ENCODE results near the gene LCE1C.

LCE1C gene, protein sequence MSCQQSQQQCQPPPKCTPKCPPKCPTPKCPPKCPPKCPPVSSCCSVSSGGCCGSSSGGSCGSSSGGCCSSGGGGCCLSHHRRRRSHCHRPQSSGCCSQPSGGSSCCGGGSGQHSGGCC

GRCh38 chr1:152806576-152806975, at the start of gene LCE1C:
Gene LCE1C (minus strand): TSS chr1:152806651. CDS start chr1:152805478, 1,173 bp downstream.
- DNase-seq = no peak

GRCh38 chr1:152855661-152856060, 49.2 kb upstream of the LCE1C start:
- no peak for DNase-seq

GRCh38 chr1:152842556-152842955, 36.1 kb upstream of the LCE1C start, which contains the start of gene LCE6A:
Gene LCE6A (plus strand): TSS chr1:152842856. CDS start chr1:152843521, 665 bp downstream.
- DNase-seq = no peak

- no peak for DNase-seq
These were observed 30.4 kb upstream of the LCE1C start for GRCh38 chr1:152836870-152837269.

DNA sequence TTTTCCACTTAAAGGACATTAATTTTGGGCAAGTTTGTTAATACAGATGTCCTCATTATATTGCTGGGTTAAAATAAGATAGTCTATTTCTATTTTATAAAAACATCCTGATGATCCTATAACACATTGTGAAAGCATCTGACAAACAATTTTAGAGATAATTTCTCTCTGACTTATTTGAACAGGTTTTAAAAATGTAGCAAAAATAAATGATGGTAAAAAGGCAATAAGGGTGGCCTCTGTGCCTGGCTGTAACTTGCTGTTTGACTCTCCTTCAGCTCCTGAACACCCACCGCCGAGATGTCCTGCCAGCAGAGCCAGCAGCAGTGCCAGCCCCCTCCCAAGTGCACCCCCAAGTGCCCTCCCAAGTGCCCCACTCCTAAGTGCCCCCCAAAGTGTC, 20.7 kb upstream of the LCE1C start, which contains the start of gene LCE1A:
Gene LCE1A (plus strand): TSS at position 301 of the 400 bp plus-strand sequence. CDS start 0 bp downstream, at position 301.
- DNase-seq = no peak

DNA sequence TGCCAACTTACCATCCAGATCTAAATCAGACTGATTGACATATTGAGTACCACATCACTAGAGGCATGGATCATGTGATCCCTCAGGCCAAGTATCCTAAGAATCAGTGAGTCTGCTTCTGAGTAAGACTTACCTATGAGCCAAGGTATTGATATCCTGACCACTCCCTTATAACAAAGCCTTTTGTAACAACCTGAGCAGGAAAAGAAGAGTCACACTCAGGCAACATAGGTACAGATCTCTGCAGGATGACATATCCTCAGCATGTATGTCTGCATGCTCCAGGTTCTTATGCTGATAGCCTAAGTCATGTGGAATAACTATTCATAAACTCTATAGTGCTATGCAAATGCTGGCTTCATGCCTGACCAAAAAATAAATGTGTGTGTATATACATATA, 18.5 kb upstream of the LCE1C start:
- DNase-seq = no peak

- DNase-seq = no peak
These were observed 16.8 kb upstream of the LCE1C start for GRCh38 chr1:152823294-152823693.

- no peak for DNase-seq
These were observed 10.9 kb upstream of the LCE1C start for GRCh38 chr1:152817309-152817708.

DNA sequence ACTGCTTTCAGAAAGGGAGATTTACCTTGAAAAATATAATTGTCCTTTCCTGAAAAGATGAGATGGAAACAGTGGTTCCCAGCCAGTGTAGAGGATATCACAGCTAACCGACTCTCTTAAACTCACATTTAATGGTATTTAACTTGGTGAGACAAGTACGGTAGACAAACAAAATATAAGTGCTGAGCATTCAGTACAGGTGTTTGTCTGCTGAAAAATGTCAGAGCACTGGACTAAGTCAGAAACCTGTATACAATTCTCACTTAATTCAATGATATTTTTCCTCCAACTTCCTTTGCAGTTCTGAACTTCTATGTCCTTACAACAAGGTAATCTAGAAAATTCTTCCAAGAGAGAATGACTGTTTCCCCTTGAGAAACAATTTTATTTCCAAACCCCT, 5.2 kb upstream of the LCE1C start, which contains the start of gene LCE1B:
Gene LCE1B (plus strand): TSS at position 301 of the 400 bp plus-strand sequence. CDS start 476 bp downstream, outside the sequence.
- DNase-seq = no peak

DNA sequence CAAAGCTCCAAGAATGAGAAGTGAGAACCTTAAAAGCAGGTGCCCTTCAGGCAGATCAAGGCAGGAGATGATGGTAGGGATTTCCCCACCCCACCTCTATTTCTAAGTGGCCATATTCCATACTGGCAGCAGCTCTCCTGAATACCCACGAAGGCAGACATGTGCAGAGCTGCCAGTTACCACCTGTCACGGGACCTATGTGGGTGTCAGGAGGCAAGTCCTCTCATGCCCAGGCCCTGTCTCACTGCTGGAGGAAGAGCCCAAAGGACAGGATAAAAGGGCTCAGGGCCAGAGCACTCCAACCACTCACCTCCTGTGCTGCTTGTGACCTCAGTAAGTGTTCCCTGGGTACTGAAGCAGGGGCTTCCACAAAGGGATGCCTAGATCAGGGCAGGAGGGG, 4.6 kb upstream of the LCE1C start:
- no peak for DNase-seq

DNA sequence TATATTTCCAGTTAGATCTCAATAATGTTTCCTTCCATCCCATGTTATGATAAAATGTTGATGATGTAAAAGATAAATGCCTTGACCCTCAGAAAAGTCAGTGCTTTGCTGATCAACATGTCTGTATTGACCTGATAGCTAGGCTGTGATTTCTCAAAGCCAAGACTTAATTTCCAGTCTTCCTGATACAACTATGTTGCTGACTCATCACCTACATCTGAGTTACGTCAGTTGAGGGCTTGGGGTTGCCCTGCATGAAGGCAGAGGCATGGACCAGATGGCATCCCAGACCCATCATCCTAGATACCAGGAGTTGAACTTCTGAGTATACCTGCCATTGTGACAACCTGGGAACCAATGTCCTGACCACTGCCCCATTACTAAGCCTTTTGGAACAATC, 5.1 kb downstream of the LCE1C start:
- no peak for DNase-seq

DNA sequence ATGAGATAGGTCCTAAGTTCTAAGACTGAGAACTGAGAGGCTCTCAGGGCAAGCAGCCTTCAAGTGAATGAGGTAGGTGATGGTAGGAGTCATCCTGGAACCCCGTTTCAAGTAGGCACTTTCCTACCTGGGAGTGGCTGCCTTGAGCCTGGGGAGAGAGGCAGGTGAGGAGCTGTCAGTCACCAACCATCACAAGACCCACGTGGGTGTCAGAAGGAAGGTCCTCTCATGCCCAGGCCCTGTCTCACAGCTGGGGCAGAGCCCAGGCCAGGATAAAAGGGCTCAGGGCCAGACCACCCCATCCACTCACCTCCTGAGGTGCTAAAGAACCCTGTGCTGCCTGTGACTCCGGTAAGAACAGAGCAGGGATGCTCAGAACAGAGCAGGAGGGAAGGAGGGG, 10.0 kb downstream of the LCE1C start, which contains the start of gene LCE1D:
Gene LCE1D (plus strand): TSS at position 301 of the 400 bp plus-strand sequence. CDS start 1,074 bp downstream, outside the sequence.
- DNase-seq = no peak

DNA sequence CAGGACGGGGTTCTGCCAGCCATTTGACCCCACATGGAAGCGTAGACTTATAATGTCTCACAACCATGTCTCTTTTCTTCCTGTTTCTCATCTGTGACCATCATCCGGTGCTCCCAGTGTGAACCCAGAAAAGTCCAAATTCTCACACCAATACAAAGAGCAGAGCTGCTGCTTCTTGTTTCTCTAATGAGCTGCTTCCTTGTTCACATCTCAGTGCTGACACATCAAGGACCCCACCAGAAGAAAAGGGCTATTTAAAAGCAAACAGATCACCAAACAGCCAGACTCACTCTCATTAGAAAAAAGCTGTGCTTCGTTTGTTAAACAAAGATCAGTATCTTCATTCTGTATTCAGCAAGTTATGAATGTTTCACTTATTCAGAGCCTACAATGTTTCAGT, 10.8 kb downstream of the LCE1C start:
- DNase-seq = no peak

GRCh38 chr1:152786077-152786476, 20.4 kb downstream of the LCE1C start, which contains the start of gene LCE1E:
Gene LCE1E (plus strand): TSS chr1:152786257. CDS start chr1:152787300, 1,043 bp downstream.
- no peak for DNase-seq

GRCh38 chr1:152783095-152783494, 23.4 kb downstream of the LCE1C start:
- DNase-seq = no peak

DNA sequence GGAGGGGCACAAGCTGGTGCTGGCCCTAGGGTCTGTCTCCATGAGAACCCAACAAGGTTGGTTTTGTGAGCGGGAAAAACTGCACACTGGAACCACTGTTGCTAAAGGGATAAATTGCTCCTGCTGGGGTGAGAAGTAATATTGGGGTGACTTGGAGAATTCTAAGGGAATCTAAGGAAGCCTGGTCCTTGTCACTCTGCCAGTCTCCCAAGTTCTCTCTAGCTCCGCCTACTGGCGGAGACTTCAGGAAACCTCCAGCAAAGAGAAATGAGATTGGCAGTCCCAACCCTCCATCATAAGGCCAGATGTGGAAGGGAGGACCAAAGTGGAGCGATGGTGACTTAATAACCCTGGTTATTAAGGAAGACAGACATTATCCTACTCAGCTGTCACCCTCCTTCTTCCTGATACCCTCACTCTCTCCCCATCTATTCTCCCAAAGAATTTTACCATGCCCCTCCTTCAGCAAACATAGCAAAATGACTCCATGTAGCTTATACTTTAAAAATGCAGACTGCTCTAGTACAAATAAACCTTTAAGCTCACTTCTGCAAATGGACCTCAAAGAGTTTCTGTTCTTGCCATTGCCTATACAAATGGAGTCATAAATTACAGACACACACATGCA, 28.8 kb downstream of the LCE1C start:
- DNase-seq = peak; percentile 1

DNA sequence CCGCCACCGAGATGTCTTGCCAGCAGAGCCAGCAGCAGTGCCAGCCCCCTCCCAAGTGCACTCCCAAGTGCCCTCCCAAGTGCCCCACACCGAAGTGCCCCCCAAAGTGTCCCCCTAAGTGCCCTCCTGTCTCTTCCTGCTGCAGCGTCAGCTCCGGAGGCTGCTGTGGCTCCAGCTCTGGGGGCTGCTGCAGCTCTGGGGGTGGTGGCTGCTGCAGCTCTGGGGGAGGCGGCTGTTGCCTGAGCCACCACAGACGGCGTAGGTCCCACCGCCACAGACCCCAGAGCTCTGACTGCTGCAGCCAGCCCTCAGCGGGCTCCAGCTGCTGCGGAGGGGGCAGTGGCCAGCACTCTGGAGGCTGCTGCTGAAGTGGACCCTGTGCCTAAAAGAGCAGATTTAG, 30.1 kb downstream of the LCE1C start:
- DNase-seq = no peak

DNA sequence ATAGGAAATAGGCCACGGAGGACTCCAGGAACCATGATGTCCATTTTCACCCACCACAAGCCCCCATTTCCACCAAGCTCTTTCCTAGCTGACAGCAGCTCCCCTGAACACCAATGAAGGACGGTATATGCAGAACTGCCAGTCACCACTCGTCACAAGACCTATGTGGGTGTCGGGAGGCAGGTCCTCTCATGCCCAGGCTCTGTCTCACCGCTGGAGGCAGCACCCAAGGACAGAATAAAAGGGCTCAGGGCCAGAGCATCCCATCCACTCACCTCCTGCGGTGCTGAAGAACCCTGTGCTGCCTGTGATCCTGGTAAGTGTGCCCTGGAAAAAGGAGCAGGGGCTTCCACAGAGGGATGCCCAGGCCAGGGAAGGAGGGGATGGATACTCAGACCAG, 31.6 kb downstream of the LCE1C start, which contains the start of gene LCE1F:
Gene LCE1F (plus strand): TSS at position 266 of the 400 bp plus-strand sequence. CDS start 1,232 bp downstream, outside the sequence.
- no peak for DNase-seq

DNA sequence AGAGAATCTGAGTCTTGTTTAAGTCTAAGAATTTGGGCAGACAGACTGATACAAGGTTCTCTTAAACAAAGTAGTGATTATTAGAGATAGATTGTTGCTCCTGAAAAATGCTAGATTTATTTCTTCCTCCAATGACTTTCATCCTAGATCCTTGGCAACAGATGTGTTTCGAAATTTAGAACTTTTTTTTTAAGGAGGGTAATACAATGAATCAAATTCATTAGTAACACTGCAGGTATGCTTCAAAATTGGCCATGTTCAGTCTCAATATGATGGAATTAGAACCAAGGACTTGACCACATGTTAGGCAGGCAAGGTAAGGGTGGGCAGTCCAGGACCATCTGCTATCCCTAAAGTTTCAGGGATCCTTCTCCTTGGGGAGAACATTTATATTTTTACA, 36.0 kb downstream of the LCE1C start:
- DNase-seq = no peak

DNA sequence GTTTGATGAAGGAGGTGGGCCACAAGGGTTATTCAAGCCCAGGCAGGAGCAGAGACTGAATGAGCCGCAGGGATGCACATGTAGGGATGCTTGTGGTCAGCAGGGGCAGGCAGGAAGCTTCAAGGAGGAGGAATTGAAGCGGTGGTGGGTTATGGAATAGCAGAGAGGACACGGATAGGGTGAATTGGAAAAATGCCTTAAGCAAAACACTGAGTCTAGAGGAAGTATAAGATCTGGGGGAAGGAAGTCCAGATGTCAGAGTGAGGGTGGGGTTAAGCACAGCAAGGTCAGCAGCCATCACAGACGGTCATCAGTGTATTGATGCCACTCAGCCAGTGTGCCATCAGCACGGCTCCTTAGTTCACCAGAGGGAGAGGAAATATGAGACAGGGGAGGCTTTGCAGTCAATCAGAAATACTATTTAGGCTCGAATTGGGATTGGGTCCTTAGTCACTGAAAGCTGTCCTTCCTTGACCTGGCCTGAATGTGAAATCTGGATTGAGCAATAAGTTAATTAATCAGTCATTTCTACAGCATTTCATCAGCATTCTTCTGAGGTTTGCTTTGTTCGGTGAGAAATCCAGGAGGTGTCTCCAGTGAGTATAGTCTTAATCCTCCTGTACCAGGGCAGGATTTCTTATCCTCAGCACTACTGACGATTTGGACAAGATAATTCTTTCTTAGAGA, 37.5 kb downstream of the LCE1C start:
- DNase-seq = no peak

GRCh38 chr1:152761609-152762213, 44.7 kb downstream of the LCE1C start:
- DNase-seq = no peak

DNA sequence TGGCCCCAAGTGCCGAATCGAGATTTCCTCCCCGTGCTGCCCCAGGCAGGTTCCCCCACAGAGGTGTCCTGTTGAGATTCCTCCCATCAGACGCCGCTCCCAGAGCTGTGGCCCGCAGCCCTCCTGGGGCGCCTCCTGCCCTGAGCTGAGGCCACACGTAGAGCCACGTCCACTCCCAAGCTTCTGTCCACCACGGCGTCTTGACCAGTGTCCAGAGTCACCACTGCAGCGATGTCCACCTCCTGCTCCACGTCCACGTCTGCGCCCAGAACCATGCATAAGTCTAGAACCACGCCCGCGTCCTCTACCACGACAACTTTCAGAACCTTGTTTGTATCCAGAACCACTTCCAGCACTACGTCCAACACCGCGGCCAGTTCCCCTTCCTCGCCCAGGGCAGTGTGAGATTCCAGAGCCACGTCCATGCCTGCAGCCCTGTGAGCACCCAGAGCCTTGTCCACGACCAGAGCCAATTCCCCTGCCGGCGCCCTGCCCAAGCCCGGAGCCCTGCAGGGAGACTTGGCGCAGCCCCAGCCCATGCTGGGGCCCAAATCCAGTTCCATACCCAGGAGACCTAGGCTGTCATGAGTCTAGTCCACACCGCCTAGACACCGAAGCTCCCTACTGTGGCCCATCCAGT, 45.8 kb downstream of the LCE1C start:
- DNase-seq = no peak
